IMR-90 (cell line): ENCODE results near the gene XPC. TPM values are rescaled to one million over a fixed set of nuclear protein-coding genes. Genes with fewer than 3 reads are reported as not detected.

Source experiments
- ATAC-seq: fragments of 200-7000 bp; cut with Tn5 transposase; 2 replicates; pipeline ENCODE4 v1.9.1; 2020; ENCODE audit warnings: low read depth, mild to moderate bottlenecking, moderate library complexity
- BruUV-seq: library from RNA; stranded (reverse); fragments of 400-500 nt; replicated peaks from 2 replicates; lab custom pipeline; 2021; lab: Mats Ljungman, UMichigan
- CTCF ChIA-PET: fragments of 300-600 bp; formaldehyde crosslinking; extraction: SDS; loops from one replicate; lab custom pipeline; 2021; ENCODE audit warnings: antibody characterized with exemption; lab: Yijun Ruan, JAX
- POLR2A ChIA-PET: fragments of 300-600 bp; sonication (Branson Sonifier 250); formaldehyde crosslinking; loops from one replicate; lab custom pipeline; 2022; ENCODE audit warnings: antibody characterized with exemption; ENCODE audit not compliant: unreplicated experiment; lab: Charles Lee
- DNase-seq: peaks from one replicate; pipeline ENCODE4 v3.0.0; 2013
- H2AFZ ChIP-seq: replicated peaks from 2 replicates; pipeline ENCODE3; 2013; ENCODE audit warnings: low read length, mild to moderate bottlenecking; ENCODE audit not compliant: poor library complexity
- H2AK5ac ChIP-seq: 2 replicates; pipeline ENCODE4 v1.6.1; 2013; ENCODE audit warnings: low read depth, low read length, inconsistent platforms
- H2AK9ac ChIP-seq: replicated peaks from 2 replicates; pipeline ENCODE3; 2013; ENCODE audit warnings: mild to moderate bottlenecking, low read depth, low read length, moderate library complexity; ENCODE audit not compliant: poor library complexity
- H2BK120ac ChIP-seq: 2 replicates; pipeline ENCODE4 v1.6.1; 2013; ENCODE audit warnings: low read depth, low read length, inconsistent platforms
- H2BK15ac ChIP-seq: 3 replicates; pipeline ENCODE4 v1.6.1; 2013; ENCODE audit warnings: low read depth, low read length, inconsistent platforms
- H2BK20ac ChIP-seq: 2 replicates; pipeline ENCODE4 v1.6.1; 2013; ENCODE audit warnings: low read depth, mild to moderate bottlenecking, inconsistent platforms, low read length, moderate library complexity
- H2BK5ac ChIP-seq: 2 replicates; pipeline ENCODE4 v1.6.1; 2013; ENCODE audit warnings: mild to moderate bottlenecking, low read depth, low read length, inconsistent platforms; ENCODE audit not compliant: poor library complexity, severe bottlenecking
- H3K14ac ChIP-seq: replicated peaks from 2 replicates; pipeline ENCODE4 v1.6.1; 2013; ENCODE audit warnings: low read depth, low read length, inconsistent platforms
- H3K18ac ChIP-seq: 2 replicates; pipeline ENCODE4 v1.6.1; 2013; ENCODE audit warnings: low read depth, low read length, control low read depth
- H3K23ac ChIP-seq: 2 replicates; pipeline ENCODE4 v1.6.1; 2013; ENCODE audit warnings: low read depth, low read length, inconsistent platforms
- H3K27ac ChIP-seq: 2 replicates; pipeline ENCODE4 v1.5.1; 2013; ENCODE audit warnings: mild to moderate bottlenecking, control low read depth, low read length; ENCODE audit not compliant: insufficient read depth
- H3K27me3 ChIP-seq: 2 replicates; pipeline ENCODE4 v1.6.1; 2013; ENCODE audit warnings: low read length; ENCODE audit not compliant: control insufficient read depth, insufficient read depth
- H3K36me3 ChIP-seq: 2 replicates; pipeline ENCODE4 v1.6.1; 2013; ENCODE audit warnings: low read length, mixed read lengths; ENCODE audit not compliant: control insufficient read depth, insufficient read depth
- H3K4ac ChIP-seq: 2 replicates; pipeline ENCODE4 v1.6.1; 2013; ENCODE audit warnings: low read depth, low read length, inconsistent platforms
- H3K4me1 ChIP-seq: 2 replicates; pipeline ENCODE4 v1.6.1; 2013; ENCODE audit warnings: low read length, mixed read lengths; ENCODE audit not compliant: control insufficient read depth, insufficient read depth
- H3K4me2 ChIP-seq: 2 replicates; pipeline ENCODE4 v1.6.1; 2013; ENCODE audit warnings: low read depth, mild to moderate bottlenecking, control low read depth, low read length, moderate library complexity
- H3K4me3 ChIP-seq: 2 replicates; pipeline ENCODE4 v1.5.1; 2013; ENCODE audit warnings: low read depth, mild to moderate bottlenecking, control low read depth, low read length, moderate library complexity; ENCODE audit not compliant: insufficient read depth
- H3K56ac ChIP-seq: 2 replicates; pipeline ENCODE4 v1.6.1; 2013; ENCODE audit warnings: low read length, inconsistent platforms; ENCODE audit not compliant: insufficient read depth; ENCODE audit errors: extremely low read depth
- H3K79me1 ChIP-seq, 2 experiments: 2 replicates each; pipeline ENCODE4 v1.6.1; 2013; ENCODE audit warnings: low read length in 2 of 2, inconsistent platforms in 1 of 2, low read depth in 1 of 2
- H3K9ac ChIP-seq: 2 replicates; pipeline ENCODE4 v1.6.1; 2013; ENCODE audit warnings: low read depth, low read length, control low read depth
- H3K9me1 ChIP-seq: 2 replicates; pipeline ENCODE4 v1.6.1; 2013; ENCODE audit warnings: low read length, inconsistent platforms; ENCODE audit not compliant: insufficient read depth
- H3K9me3 ChIP-seq: 2 replicates; pipeline ENCODE4 v1.6.1; 2013; ENCODE audit warnings: low read length; ENCODE audit not compliant: control insufficient read depth, insufficient read depth
- H4K20me1 ChIP-seq: 2 replicates; pipeline ENCODE4 v1.6.1; 2013; ENCODE audit warnings: low read length, inconsistent platforms; ENCODE audit not compliant: insufficient read depth
- H4K5ac ChIP-seq: 2 replicates; pipeline ENCODE4 v1.6.1; 2013; ENCODE audit warnings: mild to moderate bottlenecking, low read depth, low read length, control low read depth
- H4K8ac ChIP-seq, 2 experiments: 2 replicates each; pipeline ENCODE4 v1.6.1; 2013; ENCODE audit warnings: low read depth in 2 of 2, low read length in 2 of 2, control low read depth in 1 of 2, inconsistent platforms in 1 of 2
- H4K91ac ChIP-seq: 2 replicates; pipeline ENCODE4 v1.6.1; 2013; ENCODE audit warnings: low read depth, low read length, inconsistent platforms; ENCODE audit not compliant: insufficient read depth
- CHD1 ChIP-seq: IDR thresholded peaks from 2 replicates; pipeline ENCODE4 v1.6.1; 2012; ENCODE audit warnings: low read depth, low read length, improper control_type of control experiment
- FOS ChIP-seq: fragments of 150-350 bp; IDR thresholded peaks from 2 replicates; pipeline ENCODE4 v1.6.1; 2016; ENCODE audit warnings: low read depth, low read length
- MAFK ChIP-seq: IDR thresholded peaks from 2 replicates; pipeline ENCODE4 v1.6.1; 2012; ENCODE audit warnings: low read depth, low read length, improper control_type of control experiment
- RFX5 ChIP-seq: IDR thresholded peaks from 2 replicates; pipeline ENCODE4 v1.8.0; 2012; ENCODE audit warnings: low read depth, mild to moderate bottlenecking, low read length, moderate library complexity
- WGBS, 2 experiments: methylation state at CpG; one replicate each; pipeline versions ENCODE4 v1.1.5 to v1.1.7; 2013; ENCODE audit warnings: missing lambda C conversion rate in 2 of 2; ENCODE audit not compliant: insufficient read length in 1 of 2; ENCODE audit errors: extremely low coverage in 2 of 2; 5-methylcytosine and 5-hydroxymethylcytosine counted together
- dilution Hi-C: fragments of 300-500 bp; cut with HindIII; formaldehyde crosslinking; loops from one replicate; pipeline ENCODE4 v1.14.3; 2018; ENCODE audit warnings: low sequenced_read_pairs; ENCODE audit not compliant: unreplicated experiment
- in situ Hi-C: fragments of 300-500 bp; cut with MboI; formaldehyde crosslinking; loops from 3 replicates; pipeline ENCODE4 v1.14.3; 2019; ENCODE audit warnings: low sequenced_read_pairs, inconsistent platforms, mixed read lengths
- intact Hi-C: fragments of 100-400 bp; cut with micrococcal nuclease; formaldehyde crosslinking; loops from 2 replicates; pipeline ENCODE4 v1.10.0; 2022
- polyA plus RNA-seq, 3 experiments: library from polyadenylated mRNA; depleted of rRNA; stranded (reverse); fragments of >200 nt; gene quantifications; 2 replicates each; pipeline ENCODE4 v1.2.3, GENCODE V29; 2012; ENCODE audit warnings: low replicate concordance in 1 of 3
- total RNA-seq: library from RNA; depleted of rRNA; stranded (reverse); fragments of >200 nt; gene quantifications from 2 replicates; pipeline ENCODE4 v1.2.3, GENCODE V29; 2012
- TF ChIP-seq, protein P1 (sequence below): fragments of 150-350 bp; IDR thresholded peaks from 2 replicates; pipeline ENCODE4 v1.6.1; 2017; ENCODE audit warnings: mild to moderate bottlenecking, antibody characterized with exemption, low read length, low read depth
- TF ChIP-seq, protein P2 (sequence below): fragments of 150-350 bp; IDR thresholded peaks from 2 replicates; pipeline ENCODE4 v1.6.1; 2016; ENCODE audit warnings: low read depth, mild to moderate bottlenecking, low read length, moderate library complexity, borderline replicate concordance
- TF ChIP-seq, protein P3 (sequence below): conservative IDR thresholded peaks from 2 replicates; pipeline ENCODE4 v1.5.1; 2012; ENCODE audit warnings: mild to moderate bottlenecking, low read depth, low read length, improper control_type of control experiment

The XPC gene
- total and polyA plus RNA-seq, 2 of the 4 experiments (the other 2 are of a cell fraction) = 30.9 to 48.8 TPM

DNA sequence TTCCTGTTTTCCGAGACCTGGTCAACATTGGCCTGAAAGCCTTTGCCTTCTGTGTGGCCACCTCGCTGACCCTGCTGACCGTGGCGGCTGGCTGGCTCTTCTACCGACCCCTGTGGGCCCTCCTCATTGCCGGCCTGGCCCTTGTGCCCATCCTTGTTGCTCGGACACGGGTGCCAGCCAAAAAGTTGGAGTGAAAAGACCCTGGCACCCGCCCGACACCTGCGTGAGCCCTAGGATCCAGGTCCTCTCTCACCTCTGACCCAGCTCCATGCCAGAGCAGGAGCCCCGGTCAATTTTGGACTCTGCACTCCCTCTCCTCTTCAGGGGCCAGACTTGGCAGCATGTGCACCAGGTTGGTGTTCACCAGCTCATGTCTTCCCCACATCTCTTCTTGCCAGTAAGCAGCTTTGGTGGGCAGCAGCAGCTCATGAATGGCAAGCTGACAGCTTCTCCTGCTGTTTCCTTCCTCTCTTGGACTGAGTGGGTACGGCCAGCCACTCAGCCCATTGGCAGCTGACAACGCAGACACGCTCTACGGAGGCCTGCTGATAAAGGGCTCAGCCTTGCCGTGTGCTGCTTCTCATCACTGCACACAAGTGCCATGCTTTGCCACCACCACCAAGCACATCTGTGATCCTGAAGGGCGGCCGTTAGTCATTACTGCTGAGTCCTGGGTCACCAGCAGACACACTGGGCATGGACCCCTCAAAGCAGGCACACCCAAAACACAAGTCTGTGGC lies 36.6 kb downstream of the XPC start:
- Histone ChIP-seq H2AK5ac (peak overlapping the region; percentile 7; the same call in 1 of the 2 replicates), H2BK20ac (no peak overlapping the region), H3K4me3 (no peak overlapping the region), H3K23ac (no peak overlapping the region; the same call in 1 of the 2 replicates), H4K8ac (no peak overlapping the region), H3K14ac (no peak overlapping the region), H4K91ac (peak overlapping the region; percentile 49), H3K18ac (peak overlapping the region; percentile 23), H2BK5ac (no peak overlapping the region), H3K4me2 (no peak overlapping the region), H3K79me1 (peaks cover 2 to 19% of the 10 kb centered on the region in 2 experiments; a peak in 2 of 4 replicates), H3K4ac (peak overlapping the region; percentile 51; the same call in 1 of the 2 replicates), H4K5ac (0 out of 2 replicates have a peak overlapping the region, but pooled peaks have one; percentile 31), H3K27ac (peak overlapping the region; percentile 60; the same call in 1 of the 2 replicates), H2BK120ac (peak overlapping the region; percentile 55; the same call in 1 of the 2 replicates), H2BK15ac (peak overlapping the region; percentile 26; the same call in 1 of the 3 replicates), H3K56ac (no peak overlapping the region), H2AFZ (no peak overlapping the region), H2AK9ac (peak overlapping the region; percentile 53), H4K20me1 (peaks cover 7% of the 10 kb centered on the region), H3K9ac (no peak overlapping the region), H3K9me3 (no peaks in the 10 kb centered on the region), H3K9me1 (peaks cover 28% of the 10 kb centered on the region; the same call in 1 of the 2 replicates), H3K27me3 (no peaks in the 10 kb centered on the region), H3K36me3 (peaks cover 59% of the 10 kb centered on the region), H3K4me1 (peaks cover 29% of the 10 kb centered on the region)
- no TSS peak for BruUV-seq
- ATAC-seq (no peak), DNase-seq (no peak)
- TF ChIP-seq, protein P1, sequence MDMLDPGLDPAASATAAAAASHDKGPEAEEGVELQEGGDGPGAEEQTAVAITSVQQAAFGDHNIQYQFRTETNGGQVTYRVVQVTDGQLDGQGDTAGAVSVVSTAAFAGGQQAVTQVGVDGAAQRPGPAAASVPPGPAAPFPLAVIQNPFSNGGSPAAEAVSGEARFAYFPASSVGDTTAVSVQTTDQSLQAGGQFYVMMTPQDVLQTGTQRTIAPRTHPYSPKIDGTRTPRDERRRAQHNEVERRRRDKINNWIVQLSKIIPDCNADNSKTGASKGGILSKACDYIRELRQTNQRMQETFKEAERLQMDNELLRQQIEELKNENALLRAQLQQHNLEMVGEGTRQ = no peak
- TF ChIP-seq RFX5 (no peak), MAFK (no peak), CHD1 (no peak), FOS (no peak)
- TF ChIP-seq, protein P2, sequence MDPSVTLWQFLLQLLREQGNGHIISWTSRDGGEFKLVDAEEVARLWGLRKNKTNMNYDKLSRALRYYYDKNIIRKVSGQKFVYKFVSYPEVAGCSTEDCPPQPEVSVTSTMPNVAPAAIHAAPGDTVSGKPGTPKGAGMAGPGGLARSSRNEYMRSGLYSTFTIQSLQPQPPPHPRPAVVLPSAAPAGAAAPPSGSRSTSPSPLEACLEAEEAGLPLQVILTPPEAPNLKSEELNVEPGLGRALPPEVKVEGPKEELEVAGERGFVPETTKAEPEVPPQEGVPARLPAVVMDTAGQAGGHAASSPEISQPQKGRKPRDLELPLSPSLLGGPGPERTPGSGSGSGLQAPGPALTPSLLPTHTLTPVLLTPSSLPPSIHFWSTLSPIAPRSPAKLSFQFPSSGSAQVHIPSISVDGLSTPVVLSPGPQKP = no peak
- TF ChIP-seq, protein P3, sequence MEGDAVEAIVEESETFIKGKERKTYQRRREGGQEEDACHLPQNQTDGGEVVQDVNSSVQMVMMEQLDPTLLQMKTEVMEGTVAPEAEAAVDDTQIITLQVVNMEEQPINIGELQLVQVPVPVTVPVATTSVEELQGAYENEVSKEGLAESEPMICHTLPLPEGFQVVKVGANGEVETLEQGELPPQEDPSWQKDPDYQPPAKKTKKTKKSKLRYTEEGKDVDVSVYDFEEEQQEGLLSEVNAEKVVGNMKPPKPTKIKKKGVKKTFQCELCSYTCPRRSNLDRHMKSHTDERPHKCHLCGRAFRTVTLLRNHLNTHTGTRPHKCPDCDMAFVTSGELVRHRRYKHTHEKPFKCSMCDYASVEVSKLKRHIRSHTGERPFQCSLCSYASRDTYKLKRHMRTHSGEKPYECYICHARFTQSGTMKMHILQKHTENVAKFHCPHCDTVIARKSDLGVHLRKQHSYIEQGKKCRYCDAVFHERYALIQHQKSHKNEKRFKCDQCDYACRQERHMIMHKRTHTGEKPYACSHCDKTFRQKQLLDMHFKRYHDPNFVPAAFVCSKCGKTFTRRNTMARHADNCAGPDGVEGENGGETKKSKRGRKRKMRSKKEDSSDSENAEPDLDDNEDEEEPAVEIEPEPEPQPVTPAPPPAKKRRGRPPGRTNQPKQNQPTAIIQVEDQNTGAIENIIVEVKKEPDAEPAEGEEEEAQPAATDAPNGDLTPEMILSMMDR = no peak
- in situ Hi-C loops = loop anchor here (25.0 kb wide), 1 partner anchor 104 kb away; no protein-coding TSS in a partner anchor
- dilution Hi-C loops = no loop called here
- ChIA-PET POLR2A (no interaction called here), CTCF (interaction anchor here (0.7 kb wide), 1 partner anchor 94 kb away, joined by 3 read pairs; no protein-coding TSS in a partner anchor)
- WGBS, 2 experiments = 95% methylated on average over 9 of the region's 19 CpGs; no CpG with 5 or more reads in 1 of the 2 experiments
- intact Hi-C loops = no loop called here
